Esophagus squamous epithelium (tissue), 5 donors: ENCODE measurements around the gene GRIK1. TPM values are rescaled to one million over a fixed set of nuclear protein-coding genes. Genes with fewer than 3 reads are reported as not detected.

ENCODE experiments used
- DNase-seq: peaks from one replicate; lab custom pipeline; 2025; lab: John Stamatoyannopoulos, UW
- H3K27ac ChIP-seq, 4 donors: fragments of 200-600 bp; sonication (generic); one replicate each; pipeline ENCODE4 v1.5.1; 2016 to 2019; ENCODE audit warnings: mild to moderate bottlenecking in 1 of 4
- H3K27me3 ChIP-seq, 4 donors: fragments of 200-600 bp; sonication (generic); 1 replicate in 3 of 4; 2 replicates in 1 of 4; pipeline versions ENCODE4 v1.5.1 to v1.6.0; 2017 to 2021; ENCODE audit warnings: antibody characterized with exemption in 1 of 4
- H3K36me3 ChIP-seq, 3 donors: fragments of 200-600 bp; sonication (generic); one replicate each; pipeline ENCODE4 v1.5.1; 2016 to 2019
- H3K4me1 ChIP-seq, 3 donors: fragments of 200-600 bp; sonication (generic); one replicate each; pipeline ENCODE4 v1.5.1; 2017 to 2019
- H3K4me3 ChIP-seq, 4 donors: fragments of 200-600 bp; sonication (generic); 1 replicate in 3 of 4; 2 replicates in 1 of 4; pipeline ENCODE4 v1.5.1; 2016 to 2019; ENCODE audit warnings: mild to moderate bottlenecking in 2 of 4, moderate library complexity in 1 of 4
- H3K9me3 ChIP-seq, 3 donors: fragments of 200-600 bp; sonication (generic); one replicate each; pipeline ENCODE4 v1.5.1; 2016 to 2019
- POLR2A ChIP-seq, 4 donors: fragments of 450-650 bp; IDR thresholded peaks; one replicate each; pipeline ENCODE4 v1.6.1; 2017; ENCODE audit warnings: antibody characterized with exemption in 4 of 4, mild to moderate bottlenecking in 4 of 4, moderate library complexity in 3 of 4
- WGBS, 2 donors: methylation state at CpG; one replicate each; pipeline ENCODE4 v1.1.5; 2018; 5-methylcytosine and 5-hydroxymethylcytosine counted together
- intact Hi-C: fragments of 100-400 bp; cut with DNase I; formaldehyde crosslinking; loops from one replicate; pipeline ENCODE4 v1.15.0; 2022
- total RNA-seq, 4 donors: library from RNA; depleted of rRNA; stranded (reverse); fragments of >200 nt; gene quantifications; one replicate each; pipeline ENCODE4 v1.1.0, GENCODE V29; 2016
- TF ChIP-seq, protein P1 (sequence below), 6 experiments: fragments of 450-650 bp in 4 of 6; fragments of 200-600 bp in 2 of 6; sonication (generic) in 2 of 6; IDR thresholded peaks; one replicate each; pipeline ENCODE4 v1.5.1; 2016 to 2019; ENCODE audit warnings: antibody characterized with exemption in 6 of 6, mild to moderate bottlenecking in 4 of 6, moderate library complexity in 4 of 6
- donor health status: DM: yes; HTN: yes; CAD: no.

Gene GRIK1
- total RNA-seq, 4 donors from 2014 or later, result 0.19 TPM; not detected in 3

DNA sequence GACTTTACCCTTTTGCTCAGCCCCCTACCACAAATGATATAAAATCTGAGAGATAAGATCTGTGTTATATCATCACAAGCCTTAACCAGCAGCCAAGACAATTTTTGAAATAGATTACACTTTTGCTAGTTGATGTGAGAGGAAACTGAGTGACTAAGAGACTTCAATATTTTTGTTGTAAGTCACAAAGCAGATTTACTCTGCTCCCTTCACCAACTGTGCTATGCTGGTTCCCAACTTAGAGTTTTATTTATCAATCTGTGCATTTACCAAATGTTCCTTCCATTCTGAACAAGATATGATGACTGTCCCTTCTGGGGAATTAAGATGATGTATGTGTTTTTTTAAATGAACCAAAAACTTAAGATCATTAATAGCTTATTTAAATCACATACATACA, 12.1 kb upstream of the GRIK1 start:
- TF ChIP-seq POLR2A (IDR thresholded peaks at IDR 0.05), result no peak
- TF ChIP-seq, protein P1, sequence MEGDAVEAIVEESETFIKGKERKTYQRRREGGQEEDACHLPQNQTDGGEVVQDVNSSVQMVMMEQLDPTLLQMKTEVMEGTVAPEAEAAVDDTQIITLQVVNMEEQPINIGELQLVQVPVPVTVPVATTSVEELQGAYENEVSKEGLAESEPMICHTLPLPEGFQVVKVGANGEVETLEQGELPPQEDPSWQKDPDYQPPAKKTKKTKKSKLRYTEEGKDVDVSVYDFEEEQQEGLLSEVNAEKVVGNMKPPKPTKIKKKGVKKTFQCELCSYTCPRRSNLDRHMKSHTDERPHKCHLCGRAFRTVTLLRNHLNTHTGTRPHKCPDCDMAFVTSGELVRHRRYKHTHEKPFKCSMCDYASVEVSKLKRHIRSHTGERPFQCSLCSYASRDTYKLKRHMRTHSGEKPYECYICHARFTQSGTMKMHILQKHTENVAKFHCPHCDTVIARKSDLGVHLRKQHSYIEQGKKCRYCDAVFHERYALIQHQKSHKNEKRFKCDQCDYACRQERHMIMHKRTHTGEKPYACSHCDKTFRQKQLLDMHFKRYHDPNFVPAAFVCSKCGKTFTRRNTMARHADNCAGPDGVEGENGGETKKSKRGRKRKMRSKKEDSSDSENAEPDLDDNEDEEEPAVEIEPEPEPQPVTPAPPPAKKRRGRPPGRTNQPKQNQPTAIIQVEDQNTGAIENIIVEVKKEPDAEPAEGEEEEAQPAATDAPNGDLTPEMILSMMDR (IDR thresholded peaks at IDR 0.05), result no peak
- Histone ChIP-seq H3K9me3 (no peaks in the 10 kb centered on the region), H3K27me3 (no peaks in the 10 kb centered on the region), H3K36me3 (no peaks in the 10 kb centered on the region), H3K4me3 (no peak overlapping the region), H3K27ac (no peak overlapping the region), H3K4me1 (no peaks in the 10 kb centered on the region)
- DNase-seq, result no peak
- intact Hi-C loops, result no loop called here

DNA sequence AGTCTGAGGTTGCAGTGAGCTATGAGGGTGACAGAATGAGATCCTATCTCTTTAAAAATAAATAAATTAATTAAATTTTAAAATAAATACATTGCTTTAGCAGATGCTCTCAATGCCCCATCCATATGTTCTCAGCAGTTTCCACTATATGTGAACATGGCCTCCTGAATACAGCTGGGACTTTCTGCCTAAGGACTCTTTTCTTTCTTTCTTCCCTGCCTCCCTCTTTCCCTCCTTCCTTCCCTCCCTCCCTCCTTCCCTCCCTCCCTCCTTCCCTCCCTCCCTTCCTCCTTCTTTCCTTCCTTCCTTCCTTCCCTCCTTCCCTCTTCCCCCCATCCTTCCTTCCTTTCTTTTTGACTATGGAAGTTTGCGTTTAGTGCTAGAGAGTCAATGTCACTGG, 10.2 kb upstream of the GRIK1 start:
- Histone ChIP-seq H3K27ac (no peak overlapping the region), H3K27me3 (no peaks in the 10 kb centered on the region), H3K4me1 (no peaks in the 10 kb centered on the region), H3K4me3 (no peak overlapping the region), H3K36me3 (no peaks in the 10 kb centered on the region), H3K9me3 (no peaks in the 10 kb centered on the region)
- no peak for TF ChIP-seq POLR2A (IDR thresholded peaks at IDR 0.05)
- TF ChIP-seq, protein P1 (IDR thresholded peaks at IDR 0.05), result no peak
- DNase-seq, result no peak
- WGBS, 2 donors, result 63 to 100% methylated on average over 1 of the region's 1 CpG
- intact Hi-C loops, result no loop called here

DNA sequence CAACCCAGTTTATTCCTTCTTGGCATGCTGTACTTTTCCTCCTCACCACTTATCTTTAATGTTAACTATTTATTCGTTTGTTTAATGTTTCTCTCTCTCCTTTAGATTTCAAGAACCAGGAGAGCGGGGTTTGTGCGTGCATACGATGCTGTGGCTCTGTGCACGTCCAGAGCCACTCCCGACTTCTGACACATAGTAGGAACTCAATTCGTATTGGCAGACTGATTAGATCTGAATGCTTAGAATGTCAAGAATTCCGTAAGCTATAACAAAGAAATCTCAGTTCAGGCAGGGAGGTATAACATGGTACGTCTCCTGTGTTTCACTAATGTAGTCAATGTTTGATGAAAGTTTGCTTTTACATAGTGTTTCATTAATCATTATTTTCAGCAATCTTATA, 7.3 kb upstream of the GRIK1 start:
- WGBS, 2 donors, result 52 to 66% methylated on average over 9 of the region's 9 CpGs
- H3K9me3 ChIP-seq, result no peaks in the 10 kb centered on the region
- no peaks in the 10 kb centered on the region for H3K36me3 ChIP-seq
- H3K4me3 ChIP-seq, result no peak overlapping the region
- intact Hi-C loops, result no loop called here
- TF ChIP-seq POLR2A (IDR thresholded peaks at IDR 0.05), result no peak
- TF ChIP-seq, protein P1 (IDR thresholded peaks at IDR 0.05), result no peak
- H3K4me1 ChIP-seq, result no peaks in the 10 kb centered on the region
- peaks cover 0 to 4% (median 0%) of the 10 kb centered on the region in 4 donors for H3K27me3 ChIP-seq
- no peak overlapping the region for H3K27ac ChIP-seq
- no peak for DNase-seq

DNA sequence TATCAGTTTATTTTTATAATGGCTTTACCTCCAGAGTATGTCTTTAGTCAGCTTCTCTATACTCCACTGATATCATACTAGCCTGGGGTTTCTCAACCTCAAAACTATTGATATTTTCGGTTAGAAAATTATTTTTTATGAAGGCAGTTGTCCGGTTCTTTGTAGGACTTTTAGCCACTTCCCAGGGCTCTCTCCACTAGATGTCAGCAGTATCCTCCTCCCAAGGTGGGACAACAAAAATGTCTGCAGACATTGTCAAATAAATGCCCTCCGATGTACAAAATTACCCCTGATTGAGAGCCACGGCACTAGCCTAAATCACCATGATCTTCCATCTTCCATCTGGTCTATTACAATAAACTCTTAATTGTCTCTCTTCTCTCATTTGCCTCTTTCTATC, 4.1 kb upstream of the GRIK1 start:
- TF ChIP-seq, protein P1 (IDR thresholded peaks at IDR 0.05), result no peak
- TF ChIP-seq POLR2A (IDR thresholded peaks at IDR 0.05), result no peak
- Histone ChIP-seq H3K27me3 (peaks cover 0 to 33% (median 0%) of the 10 kb centered on the region in 4 donors), H3K4me1 (peaks cover 0 to 12% (median 7%) of the 10 kb centered on the region in 3 donors), H3K9me3 (no peaks in the 10 kb centered on the region), H3K4me3 (no peak overlapping the region), H3K27ac (no peak overlapping the region), H3K36me3 (no peaks in the 10 kb centered on the region)
- no peak for DNase-seq
- intact Hi-C loops, result no loop called here
- 54 to 68% methylated on average over 4 of the region's 4 CpGs for WGBS, 2 donors

DNA sequence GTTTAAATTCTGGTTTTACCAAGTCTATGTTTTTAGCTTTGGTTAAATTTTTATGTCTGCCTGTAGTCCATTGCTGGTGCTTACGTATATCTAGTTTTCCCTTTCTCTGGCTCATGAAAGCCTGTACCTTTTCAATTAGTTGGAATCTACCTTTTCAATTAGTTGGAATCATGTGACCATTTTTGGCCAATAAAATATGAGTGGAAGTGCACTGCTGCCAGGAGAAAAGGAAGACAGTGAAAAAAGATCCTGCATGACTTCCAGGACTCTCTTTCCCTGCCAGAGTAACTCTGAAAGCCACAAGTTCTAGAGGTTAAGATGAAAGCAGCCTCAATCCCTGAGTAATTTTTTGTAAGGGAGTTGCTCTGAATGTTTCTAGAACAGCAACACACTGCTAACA, 2.2 kb upstream of the GRIK1 start:
- H3K4me3 ChIP-seq, result no peak overlapping the region
- H3K9me3 ChIP-seq, result no peaks in the 10 kb centered on the region
- DNase-seq, result no peak
- intact Hi-C loops, result no loop called here
- H3K4me1 ChIP-seq, result peaks cover 0 to 13% (median 7%) of the 10 kb centered on the region in 3 donors
- TF ChIP-seq, protein P1 (IDR thresholded peaks at IDR 0.05), result no peak
- no peak for TF ChIP-seq POLR2A (IDR thresholded peaks at IDR 0.05)
- no peak overlapping the region for H3K27ac ChIP-seq
- no peaks in the 10 kb centered on the region for H3K36me3 ChIP-seq
- H3K27me3 ChIP-seq, result peaks cover 0 to 50% (median 0%) of the 10 kb centered on the region in 4 donors
- WGBS, 2 donors, result 90 to 94% methylated on average over 1 of the region's 1 CpG
